HepG2 (cell line): ENCODE results near the gene RRAGB. TPM values are rescaled to one million over a fixed set of nuclear protein-coding genes. Genes with fewer than 3 reads are reported as not detected.

Source experiments
- ATAC-seq: fragments of 200-7000 bp; cut with Tn5 transposase; 3 replicates; pipeline ENCODE4 v1.9.1; 2020; ENCODE audit warnings: mild to moderate bottlenecking, moderate library complexity
- BruUV-seq: library from RNA; stranded (reverse); fragments of 400-500 nt; replicated peaks from 2 replicates; lab custom pipeline; 2021; lab: Mats Ljungman, UMichigan
- CTCF ChIA-PET: fragments of 300-600 bp; formaldehyde crosslinking; extraction: SDS; loops from one replicate; lab custom pipeline; 2021; ENCODE audit warnings: low total read pairs, inconsistent platforms, low intra/inter-chr PET ratio; lab: Yijun Ruan, JAX
- POLR2A ChIA-PET: fragments of 350-600 bp; sonication (Branson Sonifier 250); formaldehyde crosslinking; loops from one replicate; lab custom pipeline; 2020; ENCODE audit warnings: antibody characterized with exemption, inconsistent platforms; lab: Yijun Ruan, JAX
- DNase-seq: peaks from one replicate; pipeline ENCODE4 v3.0.0-alpha.2; 2015; ENCODE audit warnings: low spot score
- FAIRE-seq: peaks from 3 replicates; lab custom pipeline; 2011; peaks lifted over from hg19 to GRCh38; lab: Jason Lieb, UNC
- H2AFZ ChIP-seq: one replicate; pipeline ENCODE4 v1.6.1; 2011; ENCODE audit warnings: low read length, inconsistent platforms
- H3K27ac ChIP-seq: fragments of 300-600 bp; 3 replicates; pipeline ENCODE4 v1.8.0; 2011; ENCODE audit warnings: mixed run types, mild to moderate bottlenecking, mixed read lengths, low read length, inconsistent platforms; ENCODE audit not compliant: insufficient read depth; ENCODE audit errors: extremely low read length
- H3K27me3 ChIP-seq, 2 experiments: fragments of 200-600 bp in 1 of 2; 2 replicates in 1 of 2; 3 replicates in 1 of 2; pipeline versions ENCODE4 v1.6.0 to v1.8.0; 2011; ENCODE audit warnings: low read length in 2 of 2, mild to moderate bottlenecking in 2 of 2, moderate library complexity in 2 of 2, inconsistent platforms in 1 of 2; ENCODE audit not compliant: insufficient read depth in 2 of 2, control insufficient read depth in 1 of 2
- H3K36me3 ChIP-seq, 2 experiments: fragments of 200-600 bp in 1 of 2; replicated peaks in 1 of 2; 2 replicates in 1 of 2; 3 replicates in 1 of 2; pipeline versions ENCODE4 v1.5.1 to v1.8.0; 2011; ENCODE audit warnings: low read length in 2 of 2, inconsistent platforms in 1 of 2; ENCODE audit not compliant: insufficient read depth in 2 of 2, control insufficient read depth in 1 of 2
- H3K4me1 ChIP-seq: 2 replicates; pipeline ENCODE4 v1.5.1; 2012; ENCODE audit warnings: low read length, inconsistent platforms; ENCODE audit not compliant: insufficient read depth
- H3K4me2 ChIP-seq: 2 replicates; pipeline ENCODE4 v1.6.0; 2011; ENCODE audit warnings: low read depth, low read length, inconsistent platforms
- H3K4me3 ChIP-seq, 3 experiments: fragments of 200-600 bp in 1 of 3; sonication (generic), shearing (Covaris generic) in 1 of 3; replicated peaks in 1 of 3; 2 replicates each; pipeline ENCODE4 v1.5.1; 2011 to 2016; ENCODE audit warnings: low read length in 3 of 3, inconsistent platforms in 2 of 3, low read depth in 2 of 3, mild to moderate bottlenecking in 2 of 3, control low read depth in 1 of 3, mixed read lengths in 1 of 3; ENCODE audit not compliant: insufficient read depth in 1 of 3
- H3K79me2 ChIP-seq: one replicate; pipeline ENCODE4 v1.6.1; 2011; ENCODE audit warnings: low read length, inconsistent platforms; ENCODE audit not compliant: insufficient read depth
- H3K9ac ChIP-seq: 2 replicates; pipeline ENCODE4 v1.6.0; 2011; ENCODE audit warnings: mild to moderate bottlenecking, low read depth, low read length, inconsistent platforms; ENCODE audit not compliant: insufficient read depth
- H3K9me3 ChIP-seq: 2 replicates; pipeline ENCODE4 v1.5.1; 2012; ENCODE audit warnings: mild to moderate bottlenecking, low read length
- H4K20me1 ChIP-seq: 2 replicates; pipeline ENCODE4 v1.6.0; 2011; ENCODE audit warnings: inconsistent platforms, mild to moderate bottlenecking, low read length, moderate library complexity; ENCODE audit not compliant: insufficient read depth
- BRCA1 ChIP-seq: sonication (generic); formaldehyde crosslinking; IDR thresholded peaks from 2 replicates; pipeline ENCODE4 v1.4.0; 2020; ENCODE audit warnings: missing genetic modification reagents
- CAMTA2 ChIP-seq: sonication (generic); formaldehyde crosslinking; IDR thresholded peaks from 2 replicates; pipeline ENCODE4 v1.4.0; 2020; ENCODE audit warnings: mild to moderate bottlenecking, missing genetic modification reagents, borderline replicate concordance
- CCDC6 ChIP-seq: sonication (generic); formaldehyde crosslinking; IDR thresholded peaks from 2 replicates; pipeline ENCODE4 v1.8.1; 2022; ENCODE audit warnings: mild to moderate bottlenecking, missing genetic modification reagents, moderate library complexity
- EZH2 ChIP-seq: conservative IDR thresholded peaks from 2 replicates; pipeline ENCODE4 v1.6.1; 2012; ENCODE audit warnings: mild to moderate bottlenecking, low read depth, low read length, moderate library complexity
- KDM4B ChIP-seq: sonication (generic); formaldehyde crosslinking; IDR thresholded peaks from 2 replicates; pipeline ENCODE4 v1.4.0; 2020; ENCODE audit warnings: missing genetic modification reagents
- MAFK ChIP-seq, 2 experiments: IDR thresholded peaks in 1 of 2; conservative IDR thresholded peaks in 1 of 2; 2 replicates each; pipeline ENCODE4 v1.6.1; 2011; ENCODE audit warnings: improper control_type of control experiment in 2 of 2, low read length in 2 of 2
- NKX3-1 ChIP-seq: sonication (generic); formaldehyde crosslinking; IDR thresholded peaks from 2 replicates; pipeline ENCODE4 v1.5.0; 2020; ENCODE audit warnings: missing genetic modification reagents
- RFX3 ChIP-seq: IDR thresholded peaks from 2 replicates; pipeline ENCODE4 v1.6.1; 2016; ENCODE audit warnings: missing biosample characterization, missing genetic modification reagents
- SP140L ChIP-seq: sonication (generic); formaldehyde crosslinking; IDR thresholded peaks from 2 replicates; pipeline ENCODE4 v1.4.0; 2020; ENCODE audit warnings: missing genetic modification reagents, borderline replicate concordance
- ZBTB8A ChIP-seq: sonication (generic); formaldehyde crosslinking; IDR thresholded peaks from 2 replicates; pipeline ENCODE4 v1.4.0; 2020; ENCODE audit warnings: mild to moderate bottlenecking, low read depth, missing genetic modification reagents, borderline replicate concordance
- ZNF430 ChIP-seq: sonication (generic); formaldehyde crosslinking; IDR thresholded peaks from 2 replicates; pipeline ENCODE4 v1.9.0; 2021; ENCODE audit warnings: mild to moderate bottlenecking, missing genetic modification reagents
- ZNF460 ChIP-seq: sonication (generic); formaldehyde crosslinking; IDR thresholded peaks from 2 replicates; pipeline ENCODE4 v1.5.1; 2020; ENCODE audit warnings: missing genetic modification reagents, mild to moderate bottlenecking, borderline replicate concordance
- ZNF484 ChIP-seq: sonication (generic); formaldehyde crosslinking; IDR thresholded peaks from 2 replicates; pipeline ENCODE4 v1.5.1; 2020; ENCODE audit warnings: mild to moderate bottlenecking, low read depth, missing genetic modification reagents, borderline replicate concordance
- ZNF530 ChIP-seq: sonication (generic); formaldehyde crosslinking; IDR thresholded peaks from 2 replicates; pipeline ENCODE4 v1.5.0; 2020; ENCODE audit warnings: low read depth, mild to moderate bottlenecking, missing genetic modification reagents
- in situ Hi-C: cut with HindIII; loops from 2 replicates; pipeline ENCODE4 v1.10.0; 2017; ENCODE audit warnings: low pct_unique_long_range_greater_than_20kb; ENCODE audit not compliant: extremely low pct_ligation_motif_present
- intact Hi-C: fragments of 100-400 bp; cut with micrococcal nuclease; formaldehyde crosslinking; loops from one replicate; pipeline ENCODE4 v1.10.0; 2022; ENCODE audit not compliant: unreplicated experiment
- polyA plus RNA-seq, 8 experiments: library from polyadenylated mRNA; depleted of rRNA in 3 of 8; stranded (reverse) in 7 of 8; unstranded in 1 of 8; fragments of >200 nt; fragmentation: Illumina TruSeq in 4 of 8; extraction: Trizol in 4 of 8; gene quantifications; 2 replicates each; pipeline versions ENCODE4 v1.2.1 to v1.2.3, GENCODE V29; 2011 to 2016; ENCODE audit warnings: low read depth in 4 of 8, missing spikeins in 1 of 8, mixed read lengths in 1 of 8; ENCODE audit not compliant: insufficient read depth in 1 of 8
- total RNA-seq, 5 experiments: library from RNA; depleted of rRNA; stranded (reverse); fragments of >200 nt; fragmentation: Illumina TruSeq; extraction: Trizol; gene quantifications; 2 replicates each; pipeline ENCODE4 v1.2.3, GENCODE V29; 2016; ENCODE audit warnings: low read depth in 1 of 5
- TF ChIP-seq, protein P1 (sequence below): sonication (generic); formaldehyde crosslinking; IDR thresholded peaks from 2 replicates; pipeline ENCODE4 v1.8.0; 2022; ENCODE audit warnings: missing genetic modification reagents, mild to moderate bottlenecking, borderline replicate concordance
- TF ChIP-seq, protein P2 (sequence below): sonication (generic); formaldehyde crosslinking; IDR thresholded peaks from 2 replicates; pipeline ENCODE4 v1.9.0; 2022; ENCODE audit warnings: missing genetic modification reagents, mild to moderate bottlenecking, borderline replicate concordance
- TF ChIP-seq, protein P3 (sequence below): sonication (generic); formaldehyde crosslinking; IDR thresholded peaks from 2 replicates; pipeline ENCODE4 v1.8.1; 2022; ENCODE audit warnings: mild to moderate bottlenecking, missing genetic modification reagents
- TF ChIP-seq, protein P4 (sequence below): sonication (generic); formaldehyde crosslinking; IDR thresholded peaks from 2 replicates; pipeline ENCODE4 v1.4.0; 2020; ENCODE audit warnings: missing genetic modification reagents
- TF ChIP-seq, protein P5 (sequence below): sonication (generic); formaldehyde crosslinking; IDR thresholded peaks from 2 replicates; pipeline ENCODE4 v1.5.0; 2020; ENCODE audit warnings: missing genetic modification reagents

The RRAGB gene
- total and polyA plus RNA-seq, 2 of the 13 experiments (the other 11 are each of a cell fraction or from before 2014, with no cell fraction given): 12.2 to 19.9 TPM

DNA sequence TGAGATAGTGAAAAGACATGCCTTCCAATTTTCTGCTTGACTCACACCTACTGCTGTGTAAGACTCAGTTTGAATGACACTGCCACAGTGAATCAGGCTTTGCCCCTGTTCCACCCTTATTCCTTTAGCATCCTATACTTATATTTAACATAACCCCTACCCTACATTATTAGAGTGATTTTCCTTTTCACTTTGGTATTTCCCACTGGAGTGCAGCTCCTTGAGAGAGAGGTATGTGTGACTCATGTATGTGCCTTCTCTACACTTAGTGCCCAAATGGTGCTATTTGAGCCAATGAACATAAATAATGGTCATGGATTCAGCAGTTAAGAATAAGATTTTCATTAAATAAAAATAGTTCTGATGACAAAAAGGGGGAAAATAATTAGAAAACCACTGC, 69.5 kb downstream of the RRAGB start:
- H3K79me2 ChIP-seq: no peaks in the 10 kb centered on the region
- H3K9ac ChIP-seq: no peak overlapping the region
- in situ Hi-C loops (no loop called here), intact Hi-C loops (no loop called here)
- no peaks in the 10 kb centered on the region for H4K20me1 ChIP-seq
- H3K27me3 ChIP-seq: no peaks in the 10 kb centered on the region
- H3K4me2 ChIP-seq: no peak overlapping the region
- no peak for FAIRE-seq
- BruUV-seq: no TSS peak
- no peaks in the 10 kb centered on the region for H3K36me3 ChIP-seq
- H3K4me1 ChIP-seq: no peaks in the 10 kb centered on the region
- no peak overlapping the region for H3K4me3 ChIP-seq
- CTCF ChIA-PET: no interaction called here
- POLR2A ChIA-PET: no interaction called here
- H3K9me3 ChIP-seq: no peaks in the 10 kb centered on the region
- no peak overlapping the region for H3K27ac ChIP-seq
- DNase-seq: no peak
- no peak overlapping the region for H2AFZ ChIP-seq
- ATAC-seq: no peak
- TF ChIP-seq ZNF460 (CRISPR knock-in tag): no peak
- no peak for TF ChIP-seq BRCA1
- TF ChIP-seq RFX3 (CRISPR knock-in tag): no peak
- TF ChIP-seq, protein P1, sequence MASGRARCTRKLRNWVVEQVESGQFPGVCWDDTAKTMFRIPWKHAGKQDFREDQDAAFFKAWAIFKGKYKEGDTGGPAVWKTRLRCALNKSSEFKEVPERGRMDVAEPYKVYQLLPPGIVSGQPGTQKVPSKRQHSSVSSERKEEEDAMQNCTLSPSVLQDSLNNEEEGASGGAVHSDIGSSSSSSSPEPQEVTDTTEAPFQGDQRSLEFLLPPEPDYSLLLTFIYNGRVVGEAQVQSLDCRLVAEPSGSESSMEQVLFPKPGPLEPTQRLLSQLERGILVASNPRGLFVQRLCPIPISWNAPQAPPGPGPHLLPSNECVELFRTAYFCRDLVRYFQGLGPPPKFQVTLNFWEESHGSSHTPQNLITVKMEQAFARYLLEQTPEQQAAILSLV: no peak
- TF ChIP-seq MAFK (conservative IDR thresholded peaks at IDR 0.05 in 1 of 2, IDR thresholded peaks at IDR 0.05 in 1 of 2; ENCODE audit: low read length in 2 of 2): no peak
- TF ChIP-seq ZNF430 (CRISPR knock-in tag): no peak
- TF ChIP-seq, protein P2, sequence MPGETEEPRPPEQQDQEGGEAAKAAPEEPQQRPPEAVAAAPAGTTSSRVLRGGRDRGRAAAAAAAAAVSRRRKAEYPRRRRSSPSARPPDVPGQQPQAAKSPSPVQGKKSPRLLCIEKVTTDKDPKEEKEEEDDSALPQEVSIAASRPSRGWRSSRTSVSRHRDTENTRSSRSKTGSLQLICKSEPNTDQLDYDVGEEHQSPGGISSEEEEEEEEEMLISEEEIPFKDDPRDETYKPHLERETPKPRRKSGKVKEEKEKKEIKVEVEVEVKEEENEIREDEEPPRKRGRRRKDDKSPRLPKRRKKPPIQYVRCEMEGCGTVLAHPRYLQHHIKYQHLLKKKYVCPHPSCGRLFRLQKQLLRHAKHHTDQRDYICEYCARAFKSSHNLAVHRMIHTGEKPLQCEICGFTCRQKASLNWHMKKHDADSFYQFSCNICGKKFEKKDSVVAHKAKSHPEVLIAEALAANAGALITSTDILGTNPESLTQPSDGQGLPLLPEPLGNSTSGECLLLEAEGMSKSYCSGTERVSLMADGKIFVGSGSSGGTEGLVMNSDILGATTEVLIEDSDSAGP (CRISPR knock-in tag): no peak
- TF ChIP-seq ZNF484: no peak
- TF ChIP-seq, protein P3, sequence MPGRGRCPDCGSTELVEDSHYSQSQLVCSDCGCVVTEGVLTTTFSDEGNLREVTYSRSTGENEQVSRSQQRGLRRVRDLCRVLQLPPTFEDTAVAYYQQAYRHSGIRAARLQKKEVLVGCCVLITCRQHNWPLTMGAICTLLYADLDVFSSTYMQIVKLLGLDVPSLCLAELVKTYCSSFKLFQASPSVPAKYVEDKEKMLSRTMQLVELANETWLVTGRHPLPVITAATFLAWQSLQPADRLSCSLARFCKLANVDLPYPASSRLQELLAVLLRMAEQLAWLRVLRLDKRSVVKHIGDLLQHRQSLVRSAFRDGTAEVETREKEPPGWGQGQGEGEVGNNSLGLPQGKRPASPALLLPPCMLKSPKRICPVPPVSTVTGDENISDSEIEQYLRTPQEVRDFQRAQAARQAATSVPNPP (CRISPR knock-in tag): no peak
- TF ChIP-seq EZH2: no peak
- TF ChIP-seq ZBTB8A (CRISPR knock-in tag): no peak
- TF ChIP-seq KDM4B: no peak
- TF ChIP-seq, protein P4, sequence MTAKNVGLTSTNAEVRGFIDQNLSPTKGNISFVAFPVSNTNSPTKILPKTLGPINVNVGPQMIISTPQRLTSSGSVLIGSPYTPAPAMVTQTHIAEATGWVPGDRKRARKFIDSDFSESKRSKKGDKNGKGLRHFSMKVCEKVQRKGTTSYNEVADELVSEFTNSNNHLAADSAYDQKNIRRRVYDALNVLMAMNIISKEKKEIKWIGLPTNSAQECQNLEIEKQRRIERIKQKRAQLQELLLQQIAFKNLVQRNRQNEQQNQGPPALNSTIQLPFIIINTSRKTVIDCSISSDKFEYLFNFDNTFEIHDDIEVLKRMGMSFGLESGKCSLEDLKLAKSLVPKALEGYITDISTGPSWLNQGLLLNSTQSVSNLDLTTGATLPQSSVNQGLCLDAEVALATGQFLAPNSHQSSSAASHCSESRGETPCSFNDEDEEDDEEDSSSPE (CRISPR knock-in tag): no peak
- no peak for TF ChIP-seq CAMTA2 (CRISPR knock-in tag)
- no peak for TF ChIP-seq CCDC6
- TF ChIP-seq, protein P5, sequence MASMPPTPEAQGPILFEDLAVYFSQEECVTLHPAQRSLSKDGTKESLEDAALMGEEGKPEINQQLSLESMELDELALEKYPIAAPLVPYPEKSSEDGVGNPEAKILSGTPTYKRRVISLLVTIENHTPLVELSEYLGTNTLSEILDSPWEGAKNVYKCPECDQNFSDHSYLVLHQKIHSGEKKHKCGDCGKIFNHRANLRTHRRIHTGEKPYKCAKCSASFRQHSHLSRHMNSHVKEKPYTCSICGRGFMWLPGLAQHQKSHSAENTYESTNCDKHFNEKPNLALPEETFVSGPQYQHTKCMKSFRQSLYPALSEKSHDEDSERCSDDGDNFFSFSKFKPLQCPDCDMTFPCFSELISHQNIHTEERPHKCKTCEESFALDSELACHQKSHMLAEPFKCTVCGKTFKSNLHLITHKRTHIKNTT (CRISPR knock-in tag): no peak
- no peak for TF ChIP-seq ZNF530 (CRISPR knock-in tag)
- no peak for TF ChIP-seq NKX3-1 (CRISPR knock-in tag)
- no peak for TF ChIP-seq SP140L (CRISPR knock-in tag)
